Stimulated activated CD8-positive, alpha-beta memory T cell treated with anti-CD3 and anti-CD28 coated beads, Interleukin-4, amount 100 ng/mL, for 1 hour (primary cell): ENCODE data around the gene C1QTNF1.
"Not testable (repeated sequence)": the region's sequence is repeated elsewhere in the genome, so short reads cannot be mapped to it uniquely, and the experiment has no call there.

Experiments
- DNase-seq, 2 donors: peaks; one replicate each; pipeline ENCODE4 v3.0.0-alpha.2; 2020; ENCODE audit warnings: low read depth in 2 of 2, low spot score in 1 of 2

Gene C1QTNF1

DNA sequence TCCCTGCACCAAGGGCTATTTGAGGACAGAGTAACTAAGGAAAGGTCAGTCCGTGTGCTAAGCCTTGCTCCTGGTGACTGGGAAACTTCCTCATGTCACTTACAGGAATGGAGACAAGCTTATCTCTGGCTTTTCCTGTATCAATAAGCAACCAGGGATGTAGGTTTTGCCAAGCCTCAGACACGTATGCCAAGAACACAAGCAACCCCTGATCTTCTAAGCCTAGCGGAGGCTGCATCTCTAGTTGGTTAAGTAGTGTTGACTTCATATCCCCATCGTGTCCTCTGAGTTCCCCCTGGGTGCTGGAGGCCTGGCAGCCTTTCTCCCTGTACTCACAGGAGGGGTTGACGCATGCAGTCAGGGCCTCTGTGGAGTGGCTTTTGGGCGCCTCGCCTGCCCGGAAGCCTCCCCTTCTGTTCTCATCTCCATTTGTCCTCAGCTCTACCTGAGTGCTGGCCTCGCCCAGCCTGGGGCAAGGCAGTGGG lies 1.4 kb upstream of the C1QTNF1 start:
- no peak for DNase-seq

- DNase-seq = no peak
Measured at GRCh38 chr17:79023180-79023705, 726 bp upstream of the C1QTNF1 start.

DNA sequence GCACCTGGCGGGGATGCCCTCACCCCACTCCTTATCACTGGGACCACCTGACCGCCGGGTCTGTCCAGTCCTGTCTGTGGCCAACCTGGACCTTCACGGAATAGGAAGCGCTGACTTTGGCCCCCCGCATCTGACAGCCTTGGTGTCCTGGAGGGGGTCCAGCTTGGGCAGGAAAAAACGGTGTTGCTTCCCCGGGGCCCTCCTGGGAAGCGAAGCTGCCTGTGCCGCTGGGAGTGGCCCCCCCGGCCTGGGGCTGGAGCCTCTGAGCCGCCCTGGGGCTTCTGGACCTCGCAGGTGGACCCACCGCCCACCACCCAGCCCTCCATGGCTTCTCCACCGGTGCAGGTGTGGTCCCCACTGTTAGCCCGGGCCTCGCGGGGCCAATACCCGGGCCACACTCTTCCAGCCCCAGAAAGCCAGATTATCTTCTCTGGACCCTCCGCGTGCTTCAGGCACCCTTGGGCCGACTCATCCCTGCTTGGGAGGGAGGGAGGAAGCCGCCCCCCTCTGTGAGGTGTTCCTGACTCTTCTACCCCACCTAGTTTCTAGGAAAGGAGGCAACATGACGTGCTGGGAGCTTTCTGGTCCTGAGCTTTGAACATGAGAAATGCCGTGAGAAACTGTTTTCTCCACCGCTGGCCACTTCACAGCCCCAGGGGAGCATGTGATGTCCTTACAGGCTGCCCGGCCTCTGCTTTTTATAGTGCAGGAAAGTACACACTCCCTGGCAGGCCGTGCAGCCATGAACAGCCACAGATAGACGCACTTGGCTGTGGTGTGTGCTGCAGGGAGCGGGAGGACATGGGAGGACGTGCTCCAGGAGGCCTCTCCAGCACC lies 1.1 kb downstream of the C1QTNF1 start:
- DNase-seq = no peak

GRCh38 chr17:79026376-79027273 lies 2.7 kb downstream of the C1QTNF1 start:
- DNase-seq = no peak

DNA sequence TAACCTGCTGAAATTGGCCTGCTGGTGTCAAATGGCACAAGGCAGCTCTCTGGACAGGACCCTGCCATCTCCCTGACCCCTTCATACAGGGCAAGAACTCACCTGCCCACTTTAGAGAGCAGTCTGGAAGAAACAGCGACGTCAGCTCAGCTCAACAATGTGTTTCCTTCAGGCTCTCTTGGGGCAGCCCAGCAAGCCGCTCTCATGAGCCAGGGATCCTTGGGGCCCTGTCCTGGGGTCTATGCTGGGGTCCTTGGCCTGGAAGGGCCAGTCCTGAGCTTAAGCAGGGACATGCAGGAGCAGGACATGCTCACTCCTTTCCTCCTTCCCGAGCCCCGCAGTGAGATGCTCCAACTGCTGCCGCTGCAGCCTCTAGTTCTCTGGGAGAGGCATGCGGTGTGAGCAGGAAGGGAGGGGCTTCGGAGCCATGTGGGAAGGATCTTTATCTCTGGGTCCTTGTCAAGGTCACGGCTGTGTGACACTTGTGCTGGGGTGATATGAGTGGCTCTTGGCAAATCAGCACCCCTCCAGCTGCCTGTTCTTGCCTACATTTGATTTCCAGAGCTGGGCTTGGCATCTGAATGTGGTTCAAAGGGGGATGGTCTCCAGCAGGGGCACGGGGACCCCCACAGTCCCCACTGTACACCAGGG lies 3.4 kb downstream of the C1QTNF1 start:
- DNase-seq = no peak

DNA sequence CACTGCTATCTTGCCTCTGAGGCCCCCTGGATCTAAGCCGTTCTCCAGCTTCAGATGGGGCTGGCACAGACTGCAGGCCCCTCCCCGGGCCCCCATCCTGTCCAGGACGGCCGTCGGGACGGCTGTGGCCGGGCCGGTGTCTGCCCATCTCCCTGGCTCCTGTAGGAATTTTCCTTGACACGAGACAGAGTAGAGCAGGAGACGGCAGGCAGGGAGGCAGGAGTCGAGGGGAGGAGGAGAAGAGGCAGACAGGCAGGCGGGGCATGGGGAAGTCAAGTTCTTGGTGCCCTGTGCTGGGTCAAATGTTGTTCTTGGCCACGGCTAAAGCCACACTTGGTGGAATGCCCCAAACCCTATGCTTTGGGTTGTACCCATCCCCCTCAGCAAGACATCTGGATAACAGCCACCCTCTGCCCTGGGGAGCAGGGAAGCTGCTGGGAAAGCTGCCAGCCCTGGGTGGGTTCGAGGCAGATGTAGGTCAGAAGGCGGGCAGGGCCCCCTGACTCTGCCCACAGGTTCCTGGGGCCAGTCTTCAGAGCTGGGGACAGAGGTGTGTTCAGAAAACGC lies 4.0 kb downstream of the C1QTNF1 start:
- no peak for DNase-seq

- no peak for DNase-seq
Measured at GRCh38 chr17:79028496-79029326, 4.7 kb downstream of the C1QTNF1 start.

- no peak for DNase-seq
Measured at GRCh38 chr17:79029327-79030009, 5.5 kb downstream of the C1QTNF1 start.

- not testable (repeated sequence) for DNase-seq
Measured at GRCh38 chr17:79030636-79031035, 6.7 kb downstream of the C1QTNF1 start.

DNA sequence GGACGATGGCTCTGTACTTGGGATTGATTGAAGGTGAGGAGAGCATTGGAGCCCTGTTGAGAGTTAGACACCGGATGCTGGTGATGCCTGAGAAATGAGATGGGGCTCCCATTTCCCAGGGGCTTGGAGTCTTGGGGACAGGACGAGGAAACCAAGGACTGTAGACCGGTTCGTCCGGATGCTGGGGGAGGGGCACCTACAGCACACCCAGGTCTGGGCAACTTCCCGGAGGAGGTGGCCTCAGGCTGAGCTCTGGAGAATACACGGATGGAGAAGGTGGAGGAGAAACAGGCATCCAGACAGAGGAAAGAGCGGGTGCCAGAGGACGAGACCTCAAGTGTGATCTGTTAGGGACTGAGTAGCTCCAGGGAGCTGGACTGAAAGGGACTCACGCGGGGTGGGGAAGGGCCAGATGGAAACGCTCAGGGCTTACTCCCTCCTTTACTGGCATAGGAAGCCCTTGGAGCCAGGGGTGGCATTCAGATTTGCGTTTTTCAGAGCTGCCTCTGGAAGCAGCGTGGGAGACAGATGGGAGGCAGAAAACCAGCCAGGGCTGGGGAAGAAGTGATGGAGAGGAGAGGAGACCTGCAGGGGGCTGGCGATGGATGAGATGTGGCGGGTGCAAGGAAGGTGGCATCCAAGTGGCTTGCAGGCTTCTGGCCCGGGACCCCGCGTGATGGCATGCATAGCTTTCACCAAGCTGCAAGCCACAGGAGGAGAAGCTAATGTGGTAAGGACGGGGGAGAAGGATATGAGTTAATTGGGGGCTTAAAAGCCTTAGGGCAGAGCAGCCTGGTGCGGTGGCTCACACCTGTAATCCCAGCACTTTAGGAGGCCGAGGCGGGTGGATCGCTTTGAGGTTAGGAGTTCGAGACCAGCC lies 8.3 kb downstream of the C1QTNF1 start:
- no peak for DNase-seq

DNA sequence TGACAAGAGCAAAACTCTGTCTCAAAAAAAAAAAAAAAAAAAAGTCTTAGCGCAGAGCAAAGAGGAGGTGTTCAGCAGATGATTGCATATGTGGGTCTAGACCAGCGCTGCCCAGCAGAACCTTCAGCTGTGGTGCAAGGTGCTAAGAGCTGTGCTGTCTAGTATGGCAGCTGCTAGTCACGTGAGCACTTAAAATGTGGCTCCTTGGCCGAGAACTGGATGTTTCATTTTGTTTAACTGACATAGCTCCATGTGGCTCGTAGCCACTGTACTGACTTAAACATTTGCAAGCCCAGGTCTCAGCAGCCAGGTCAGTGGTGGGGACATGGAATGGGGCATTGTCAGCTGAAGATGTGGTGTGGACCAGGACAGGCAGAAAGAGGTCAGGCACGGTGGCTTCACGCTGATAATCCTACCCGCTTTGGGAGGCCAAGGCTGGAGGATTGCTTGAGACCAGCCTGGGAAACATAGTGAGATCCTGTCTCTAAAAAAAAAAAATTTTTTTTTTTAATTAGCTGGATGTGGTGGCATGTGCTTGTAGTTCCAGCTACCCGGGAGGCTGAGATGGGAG lies 9.2 kb downstream of the C1QTNF1 start:
- no peak for DNase-seq

DNA sequence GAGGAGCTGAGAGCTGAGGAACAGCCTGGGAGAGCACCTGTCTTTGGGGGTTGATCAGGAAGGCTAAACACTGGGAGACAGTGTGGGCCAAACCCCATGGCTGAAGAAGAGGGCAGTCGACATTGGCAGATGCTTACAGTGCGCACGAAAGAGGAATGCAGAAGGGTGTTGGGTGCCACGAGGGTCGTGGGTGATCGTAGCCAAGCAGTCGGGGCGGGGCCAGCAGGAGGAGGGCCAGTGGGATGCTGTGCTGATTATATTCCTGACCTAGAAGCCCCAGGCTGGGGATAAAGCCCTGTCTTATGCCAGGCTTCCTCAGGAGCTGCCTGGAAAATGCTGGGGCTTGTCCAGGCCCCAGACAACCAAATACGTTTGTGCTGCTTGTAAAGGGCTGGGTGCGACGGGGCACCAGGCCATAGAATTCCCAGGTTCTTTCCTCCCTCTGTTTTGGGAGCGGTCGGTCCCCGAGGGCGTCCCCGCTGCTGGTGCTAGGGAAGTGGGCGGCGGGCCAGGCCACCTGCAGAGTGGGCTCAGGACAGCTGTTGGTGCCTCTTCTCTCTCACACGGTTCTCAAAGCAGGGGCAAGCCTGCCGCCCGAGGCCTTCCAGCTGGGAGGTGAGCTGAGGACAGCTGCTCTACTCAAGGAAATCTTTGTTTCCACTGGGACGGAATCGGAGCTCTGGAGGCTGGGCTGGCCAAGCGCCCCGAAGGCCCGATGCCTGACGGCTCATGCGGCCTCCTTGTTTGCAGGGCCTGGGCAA lies 10.0 kb downstream of the C1QTNF1 start:
- DNase-seq = no peak

- no peak for DNase-seq
Measured at GRCh38 chr17:79034931-79035485, 11.0 kb downstream of the C1QTNF1 start.

GRCh38 chr17:79035686-79036085 lies 11.7 kb downstream of the C1QTNF1 start:
- DNase-seq = no peak

DNA sequence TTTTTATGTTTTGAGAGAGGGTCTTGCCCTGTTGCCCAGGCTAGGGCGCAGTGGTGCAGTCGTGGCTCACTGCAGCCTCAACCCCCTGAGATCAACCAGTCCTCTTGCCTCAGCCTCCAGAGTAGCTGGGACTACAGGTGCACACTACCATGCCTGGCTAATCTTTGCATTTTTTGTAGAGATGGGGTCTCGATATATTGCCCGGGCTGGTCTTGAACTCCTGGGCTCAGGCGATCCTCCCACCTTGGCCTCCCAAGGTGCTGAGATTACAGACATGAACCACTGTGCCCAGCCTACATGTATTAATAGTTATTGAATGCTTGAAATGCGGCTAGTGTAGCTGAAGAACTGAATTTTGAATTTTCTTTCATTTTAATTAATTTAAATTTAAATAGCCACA lies 12.2 kb downstream of the C1QTNF1 start:
- no peak for DNase-seq

GRCh38 chr17:79036596-79036995 lies 12.6 kb downstream of the C1QTNF1 start:
- DNase-seq = no peak

- no peak for DNase-seq
Measured at GRCh38 chr17:79038545-79039135, 14.7 kb downstream of the C1QTNF1 start.
